ENCODE results near the gene GREM2. TPM values are rescaled to one million over a fixed set of nuclear protein-coding genes. Genes with fewer than 3 reads are reported as not detected.

Gene GREM2
- total RNA-seq, 1 donor from 2014 or later: 3.7 TPM

- no peak for DNase-seq
- no peaks in the 10 kb centered on the region for H3K4me1 Mint-ChIP-seq (ENCODE audit: low read depth, unreplicated experiment)
- no peak overlapping the region for H3K4me3 Mint-ChIP-seq (ENCODE audit: unreplicated experiment)
- TF ChIP-seq, protein P1, sequence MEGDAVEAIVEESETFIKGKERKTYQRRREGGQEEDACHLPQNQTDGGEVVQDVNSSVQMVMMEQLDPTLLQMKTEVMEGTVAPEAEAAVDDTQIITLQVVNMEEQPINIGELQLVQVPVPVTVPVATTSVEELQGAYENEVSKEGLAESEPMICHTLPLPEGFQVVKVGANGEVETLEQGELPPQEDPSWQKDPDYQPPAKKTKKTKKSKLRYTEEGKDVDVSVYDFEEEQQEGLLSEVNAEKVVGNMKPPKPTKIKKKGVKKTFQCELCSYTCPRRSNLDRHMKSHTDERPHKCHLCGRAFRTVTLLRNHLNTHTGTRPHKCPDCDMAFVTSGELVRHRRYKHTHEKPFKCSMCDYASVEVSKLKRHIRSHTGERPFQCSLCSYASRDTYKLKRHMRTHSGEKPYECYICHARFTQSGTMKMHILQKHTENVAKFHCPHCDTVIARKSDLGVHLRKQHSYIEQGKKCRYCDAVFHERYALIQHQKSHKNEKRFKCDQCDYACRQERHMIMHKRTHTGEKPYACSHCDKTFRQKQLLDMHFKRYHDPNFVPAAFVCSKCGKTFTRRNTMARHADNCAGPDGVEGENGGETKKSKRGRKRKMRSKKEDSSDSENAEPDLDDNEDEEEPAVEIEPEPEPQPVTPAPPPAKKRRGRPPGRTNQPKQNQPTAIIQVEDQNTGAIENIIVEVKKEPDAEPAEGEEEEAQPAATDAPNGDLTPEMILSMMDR (IDR thresholded peaks at IDR 0.05; ENCODE audit: partially characterized antibody, unreplicated experiment): no peak
- no peaks in the 10 kb centered on the region for H3K36me3 Mint-ChIP-seq (ENCODE audit: unreplicated experiment)
- H3K9me3 Mint-ChIP-seq (ENCODE audit: unreplicated experiment): peaks cover 2% of the 10 kb centered on the region
- H3K27me3 Mint-ChIP-seq (ENCODE audit: unreplicated experiment): no peaks in the 10 kb centered on the region
- H3K27ac Mint-ChIP-seq (ENCODE audit: unreplicated experiment): no peak overlapping the region
Observed at GRCh38 chr1:240508201-240508600, 103.8 kb downstream of the GREM2 start.

GRCh38 chr1:240506176-240506575 lies 105.8 kb downstream of the GREM2 start:
- no peaks in the 10 kb centered on the region for H3K27me3 Mint-ChIP-seq (ENCODE audit: unreplicated experiment)
- TF ChIP-seq, protein P1 (IDR thresholded peaks at IDR 0.05; ENCODE audit: partially characterized antibody, unreplicated experiment): no peak

DNA sequence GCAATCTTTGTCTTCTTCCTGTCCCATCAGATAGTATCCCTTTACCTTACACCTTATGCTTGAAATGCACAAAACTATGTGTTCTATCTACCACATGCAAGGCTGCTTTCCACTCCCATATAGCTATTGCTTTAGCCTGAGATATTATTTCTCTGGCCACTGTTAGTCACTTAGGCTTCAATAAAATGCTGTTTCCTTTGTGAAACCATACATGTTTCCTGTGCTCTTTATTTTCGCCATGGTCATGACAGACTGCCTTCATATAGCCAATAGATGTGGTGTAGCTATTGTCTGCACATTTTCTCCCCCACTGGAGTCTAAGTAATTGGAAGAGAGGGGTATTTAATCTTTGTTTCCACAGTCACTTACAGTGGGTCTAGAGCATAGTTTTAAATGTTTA lies 108.4 kb downstream of the GREM2 start:
- no peak for DNase-seq
- peaks cover 2% of the 10 kb centered on the region for H3K9me3 Mint-ChIP-seq (ENCODE audit: unreplicated experiment)
- H3K4me3 Mint-ChIP-seq (ENCODE audit: unreplicated experiment): no peak overlapping the region
- TF ChIP-seq, protein P1 (IDR thresholded peaks at IDR 0.05; ENCODE audit: partially characterized antibody, unreplicated experiment): no peak
- H3K4me1 Mint-ChIP-seq (ENCODE audit: low read depth, unreplicated experiment): no peaks in the 10 kb centered on the region
- no peaks in the 10 kb centered on the region for H3K36me3 Mint-ChIP-seq (ENCODE audit: unreplicated experiment)
- no peak overlapping the region for H3K27ac Mint-ChIP-seq (ENCODE audit: unreplicated experiment)
- no peaks in the 10 kb centered on the region for H3K27me3 Mint-ChIP-seq (ENCODE audit: unreplicated experiment)

More at GRCh38 chr1:240506176-240506575, 105.8 kb downstream of the GREM2 start:
- Mint-ChIP-seq H3K4me3 (ENCODE audit: unreplicated experiment) (no peak overlapping the region), H3K4me1 (ENCODE audit: low read depth, unreplicated experiment) (no peaks in the 10 kb centered on the region), H3K27ac (ENCODE audit: unreplicated experiment) (no peak overlapping the region), H3K36me3 (ENCODE audit: unreplicated experiment) (no peaks in the 10 kb centered on the region), H3K9me3 (ENCODE audit: unreplicated experiment) (peaks cover 2% of the 10 kb centered on the region)
- DNase-seq: no peak

DNA sequence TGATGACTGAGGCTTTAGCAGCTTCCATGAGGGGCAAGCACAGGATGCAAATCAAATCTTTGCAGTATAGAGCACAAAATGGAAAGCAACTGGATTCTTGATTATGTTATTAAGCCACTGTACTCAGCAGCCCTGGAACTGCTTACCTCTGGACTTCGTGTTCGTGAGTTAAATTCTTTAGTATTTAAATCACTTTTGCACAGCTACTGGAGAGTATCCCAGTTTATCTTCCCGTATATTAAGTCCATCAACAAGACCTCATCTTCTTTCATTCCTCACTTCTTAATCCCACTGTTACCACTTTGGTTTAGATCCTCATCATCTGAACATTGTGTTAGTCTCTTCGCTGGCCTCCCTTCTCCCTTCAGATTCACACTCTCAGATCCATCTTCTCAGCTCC lies 108.9 kb downstream of the GREM2 start:
- no peaks in the 10 kb centered on the region for H3K4me1 Mint-ChIP-seq (ENCODE audit: low read depth, unreplicated experiment)
- H3K27ac Mint-ChIP-seq (ENCODE audit: unreplicated experiment): no peak overlapping the region
- no peak for DNase-seq
- TF ChIP-seq, protein P1 (IDR thresholded peaks at IDR 0.05; ENCODE audit: partially characterized antibody, unreplicated experiment): no peak
- H3K9me3 Mint-ChIP-seq (ENCODE audit: unreplicated experiment): peaks cover 2% of the 10 kb centered on the region
- no peaks in the 10 kb centered on the region for H3K27me3 Mint-ChIP-seq (ENCODE audit: unreplicated experiment)
- H3K36me3 Mint-ChIP-seq (ENCODE audit: unreplicated experiment): no peaks in the 10 kb centered on the region
- no peak overlapping the region for H3K4me3 Mint-ChIP-seq (ENCODE audit: unreplicated experiment)

DNA sequence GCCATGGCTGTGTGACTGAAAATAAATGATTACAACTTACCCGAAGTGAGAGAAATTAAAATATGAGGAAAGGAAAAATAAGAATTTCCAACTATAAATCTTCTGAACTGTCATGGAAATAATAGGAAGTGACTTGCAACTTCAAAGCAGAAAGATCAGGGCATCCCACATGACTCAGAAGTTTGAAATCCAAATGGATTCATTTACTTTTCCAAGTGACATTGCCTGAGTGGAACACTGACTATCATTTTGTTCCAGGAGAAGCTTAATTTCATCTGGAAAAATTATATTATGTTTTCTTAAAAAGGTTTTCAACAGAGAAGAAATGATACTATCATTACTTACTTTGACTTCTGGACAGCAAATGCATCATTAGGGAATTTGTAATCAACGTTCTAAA lies 110.8 kb downstream of the GREM2 start:
- Mint-ChIP-seq H3K27me3 (ENCODE audit: unreplicated experiment) (no peaks in the 10 kb centered on the region), H3K4me1 (ENCODE audit: low read depth, unreplicated experiment) (no peaks in the 10 kb centered on the region), H3K27ac (ENCODE audit: unreplicated experiment) (no peak overlapping the region), H3K4me3 (ENCODE audit: unreplicated experiment) (no peak overlapping the region), H3K36me3 (ENCODE audit: unreplicated experiment) (no peaks in the 10 kb centered on the region), H3K9me3 (ENCODE audit: unreplicated experiment) (peaks cover 2% of the 10 kb centered on the region)
- TF ChIP-seq, protein P1 (IDR thresholded peaks at IDR 0.05; ENCODE audit: partially characterized antibody, unreplicated experiment): no peak
- no peak for DNase-seq

Data from glutamatergic neuron (in vitro differentiated cells).